AG10803 (cell line): Measurements from ENCODE around the gene ATP5MG.

ENCODE experiments used
- DNase-seq: peaks from one replicate; pipeline ENCODE4 v3.0.0; 2010; ENCODE audit warnings: low read depth
- H3K4me3 ChIP-seq: 2 replicates; pipeline ENCODE4 v1.5.1; 2011; ENCODE audit warnings: mild to moderate bottlenecking, low read length, control low read depth
- TF ChIP-seq, protein P1 (sequence below): conservative IDR thresholded peaks from 2 replicates; pipeline ENCODE4 v1.5.1; 2011; ENCODE audit warnings: mild to moderate bottlenecking, low read length, control low read depth, inconsistent platforms

ATP5MG gene, protein sequence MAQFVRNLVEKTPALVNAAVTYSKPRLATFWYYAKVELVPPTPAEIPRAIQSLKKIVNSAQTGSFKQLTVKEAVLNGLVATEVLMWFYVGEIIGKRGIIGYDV

GRCh38 chr11:118401151-118401879 lies at the start of gene ATP5MG:
Gene ATP5MG (plus strand): TSS chr11:118401606. CDS start chr11:118401666, 60 bp downstream.
- H3K4me3 ChIP-seq = peak within 1 kb of the TSS; percentile 93
- TF ChIP-seq, protein P1, sequence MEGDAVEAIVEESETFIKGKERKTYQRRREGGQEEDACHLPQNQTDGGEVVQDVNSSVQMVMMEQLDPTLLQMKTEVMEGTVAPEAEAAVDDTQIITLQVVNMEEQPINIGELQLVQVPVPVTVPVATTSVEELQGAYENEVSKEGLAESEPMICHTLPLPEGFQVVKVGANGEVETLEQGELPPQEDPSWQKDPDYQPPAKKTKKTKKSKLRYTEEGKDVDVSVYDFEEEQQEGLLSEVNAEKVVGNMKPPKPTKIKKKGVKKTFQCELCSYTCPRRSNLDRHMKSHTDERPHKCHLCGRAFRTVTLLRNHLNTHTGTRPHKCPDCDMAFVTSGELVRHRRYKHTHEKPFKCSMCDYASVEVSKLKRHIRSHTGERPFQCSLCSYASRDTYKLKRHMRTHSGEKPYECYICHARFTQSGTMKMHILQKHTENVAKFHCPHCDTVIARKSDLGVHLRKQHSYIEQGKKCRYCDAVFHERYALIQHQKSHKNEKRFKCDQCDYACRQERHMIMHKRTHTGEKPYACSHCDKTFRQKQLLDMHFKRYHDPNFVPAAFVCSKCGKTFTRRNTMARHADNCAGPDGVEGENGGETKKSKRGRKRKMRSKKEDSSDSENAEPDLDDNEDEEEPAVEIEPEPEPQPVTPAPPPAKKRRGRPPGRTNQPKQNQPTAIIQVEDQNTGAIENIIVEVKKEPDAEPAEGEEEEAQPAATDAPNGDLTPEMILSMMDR = 0 out of 2 replicates have a peak, but pooled peaks have one; percentile 11
- peak; percentile 82 for DNase-seq

GRCh38 chr11:118353084-118353710 lies 48.2 kb upstream of the ATP5MG start:
- DNase-seq = peak; percentile 16
- TF ChIP-seq, protein P1 = peak; percentile 64
- H3K4me3 ChIP-seq = no peak overlapping the region

- TF ChIP-seq, protein P1 = no peak
- peak; percentile 49 for DNase-seq
- no peak overlapping the region for H3K4me3 ChIP-seq
Measured at GRCh38 chr11:118358071-118358470, 43.3 kb upstream of the ATP5MG start.

DNA sequence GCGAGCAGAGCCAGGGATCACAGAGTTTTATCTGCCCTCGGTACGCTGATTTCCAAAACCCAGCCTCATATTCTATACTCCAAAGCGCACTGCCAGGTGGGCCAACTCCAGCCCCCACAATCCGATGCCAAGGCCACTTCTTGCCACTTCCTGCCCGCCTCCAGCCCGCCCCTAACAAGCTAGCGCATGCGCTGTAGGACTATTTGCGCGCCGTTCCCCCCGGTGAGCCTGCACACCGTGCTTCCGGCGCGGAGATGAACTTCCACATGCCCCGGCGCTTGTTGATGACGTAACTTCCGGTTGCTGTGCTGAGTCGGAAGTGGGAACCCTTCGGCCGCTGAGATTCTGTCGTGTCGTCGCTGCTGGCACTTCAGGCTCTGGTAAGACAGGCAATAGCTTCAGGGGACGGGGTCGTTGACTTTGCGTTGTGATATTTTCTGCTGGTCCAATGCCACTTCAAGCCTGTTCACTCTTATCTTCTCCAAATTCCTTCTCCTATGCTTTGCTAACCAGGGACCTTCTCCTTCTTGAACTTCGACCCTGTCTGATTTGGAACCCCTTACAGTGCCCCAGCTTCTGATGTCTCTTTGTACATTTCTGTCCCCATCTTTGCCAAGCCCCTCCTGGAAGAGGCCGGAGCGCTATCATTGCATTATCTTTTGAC lies 42.0 kb upstream of the ATP5MG start, which contains the start of gene UBE4A:
UBE4A (plus strand) TSS at position 306 of the 664 bp plus-strand sequence. CDS start 5,481 bp downstream, outside the sequence.
- DNase-seq = peak; percentile 93
- peak within 1 kb of the TSS; percentile 94 for H3K4me3 ChIP-seq
- TF ChIP-seq, protein P1 = no peak

- DNase-seq = no peak
- H3K4me3 ChIP-seq = no peak overlapping the region
- TF ChIP-seq, protein P1 = no peak
Measured at GRCh38 chr11:118364956-118365615, 36.3 kb upstream of the ATP5MG start.

GRCh38 chr11:118366287-118366686 lies 35.1 kb upstream of the ATP5MG start:
- TF ChIP-seq, protein P1 = no peak
- DNase-seq = no peak
- H3K4me3 ChIP-seq = no peak overlapping the region
